Calu3 (cell line): ENCODE data around the gene MTNR1A. TPM values are rescaled to one million over a fixed set of nuclear protein-coding genes. Genes with fewer than 3 reads are reported as not detected.

Experiments used
- BruUV-seq: library from RNA; stranded (reverse); fragments of 400-500 nt; replicated peaks from 2 replicates; lab custom pipeline; 2021; lab: Mats Ljungman, UMichigan
- CTCF ChIA-PET: fragments of 300-600 bp; sonication (Branson Sonifier 250); formaldehyde crosslinking; loops from one replicate; lab custom pipeline; 2022; ENCODE audit warnings: antibody characterized with exemption; lab: Charles Lee
- DNase-seq: peaks from one replicate; pipeline ENCODE4 v3.0.0; 2022
- H3K27ac Mint-ChIP-seq: one replicate; pipeline ENCODE4 v1.8.0; 2022; ENCODE audit warnings: mixed read lengths; ENCODE audit not compliant: unreplicated experiment
- H3K27me3 Mint-ChIP-seq: one replicate; pipeline ENCODE4 v1.8.0; 2022; ENCODE audit warnings: mixed read lengths; ENCODE audit not compliant: unreplicated experiment
- H3K36me3 Mint-ChIP-seq: one replicate; pipeline ENCODE4 v1.8.0; 2022; ENCODE audit warnings: mild to moderate bottlenecking, moderate library complexity, mixed read lengths; ENCODE audit not compliant: insufficient read depth, unreplicated experiment
- H3K4me1 Mint-ChIP-seq: one replicate; pipeline ENCODE4 v1.8.0; 2022; ENCODE audit warnings: mild to moderate bottlenecking, low read depth, mixed read lengths; ENCODE audit not compliant: unreplicated experiment
- H3K4me3 Mint-ChIP-seq: one replicate; pipeline ENCODE4 v1.8.0; 2022; ENCODE audit warnings: mild to moderate bottlenecking, low read depth, moderate library complexity, mixed read lengths; ENCODE audit not compliant: unreplicated experiment
- H3K9me3 Mint-ChIP-seq: one replicate; pipeline ENCODE4 v1.8.0; 2022; ENCODE audit warnings: low read depth, mixed read lengths; ENCODE audit not compliant: unreplicated experiment
- intact Hi-C: fragments of 100-400 bp; cut with micrococcal nuclease; formaldehyde crosslinking; loops from one replicate; pipeline ENCODE4 v1.10.0; 2022; ENCODE audit not compliant: unreplicated experiment
- total RNA-seq: library from RNA; stranded (reverse); gene quantifications from 2 replicates; pipeline ENCODE4 v1.2.3, GENCODE V29; 2022
- TF ChIP-seq, protein P1 (sequence below): fragments of 200-600 bp; IDR thresholded peaks from one replicate; pipeline ENCODE4 v1.8.0; 2022; ENCODE audit warnings: antibody characterized with exemption; ENCODE audit not compliant: unreplicated experiment

Gene MTNR1A
- total RNA-seq, 1 experiment from 2014 or later, result 2.9 TPM

DNA sequence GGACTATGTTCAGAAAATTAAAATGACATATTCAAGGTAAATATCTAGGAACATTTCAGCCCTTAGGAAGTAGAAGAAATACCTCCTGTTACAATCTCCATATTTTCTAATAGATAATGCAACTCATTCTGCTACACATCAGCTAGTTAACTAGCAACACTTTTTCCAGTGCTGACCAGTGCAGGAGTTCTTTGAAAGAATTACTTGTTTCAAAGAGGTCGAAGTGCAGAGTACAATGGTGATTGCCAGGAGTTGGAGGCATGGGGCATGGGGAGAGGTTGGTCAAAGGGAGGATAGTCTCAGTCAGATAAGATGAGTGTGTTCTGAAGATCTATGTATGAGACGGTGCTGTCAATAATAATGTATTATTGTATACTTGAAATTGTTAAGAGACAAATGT, 53.1 kb downstream of the MTNR1A start:
- H3K9me3 Mint-ChIP-seq, result no peaks in the 10 kb centered on the region

DNA sequence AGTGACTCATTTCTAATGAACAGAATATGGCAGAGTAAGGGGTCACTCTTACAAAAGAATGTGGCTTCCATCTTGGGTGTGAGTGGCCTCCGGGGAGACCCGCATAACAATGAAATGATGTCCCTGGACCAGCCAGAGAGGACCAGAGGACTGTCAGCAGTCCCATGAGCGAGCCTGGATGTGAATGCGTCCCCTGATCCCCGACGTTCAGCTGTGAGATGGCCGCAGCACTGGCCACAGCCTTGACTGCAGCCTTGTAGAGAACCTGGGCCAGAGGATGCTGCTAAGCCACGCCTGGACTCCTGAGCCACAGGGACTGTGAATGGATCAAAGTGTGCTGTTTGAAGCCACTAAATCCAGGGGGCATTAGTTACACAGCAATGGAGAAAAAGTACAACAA, 53.8 kb downstream of the MTNR1A start:
- no peak for DNase-seq
- no peaks in the 10 kb centered on the region for H3K9me3 Mint-ChIP-seq
- TF ChIP-seq, protein P1, sequence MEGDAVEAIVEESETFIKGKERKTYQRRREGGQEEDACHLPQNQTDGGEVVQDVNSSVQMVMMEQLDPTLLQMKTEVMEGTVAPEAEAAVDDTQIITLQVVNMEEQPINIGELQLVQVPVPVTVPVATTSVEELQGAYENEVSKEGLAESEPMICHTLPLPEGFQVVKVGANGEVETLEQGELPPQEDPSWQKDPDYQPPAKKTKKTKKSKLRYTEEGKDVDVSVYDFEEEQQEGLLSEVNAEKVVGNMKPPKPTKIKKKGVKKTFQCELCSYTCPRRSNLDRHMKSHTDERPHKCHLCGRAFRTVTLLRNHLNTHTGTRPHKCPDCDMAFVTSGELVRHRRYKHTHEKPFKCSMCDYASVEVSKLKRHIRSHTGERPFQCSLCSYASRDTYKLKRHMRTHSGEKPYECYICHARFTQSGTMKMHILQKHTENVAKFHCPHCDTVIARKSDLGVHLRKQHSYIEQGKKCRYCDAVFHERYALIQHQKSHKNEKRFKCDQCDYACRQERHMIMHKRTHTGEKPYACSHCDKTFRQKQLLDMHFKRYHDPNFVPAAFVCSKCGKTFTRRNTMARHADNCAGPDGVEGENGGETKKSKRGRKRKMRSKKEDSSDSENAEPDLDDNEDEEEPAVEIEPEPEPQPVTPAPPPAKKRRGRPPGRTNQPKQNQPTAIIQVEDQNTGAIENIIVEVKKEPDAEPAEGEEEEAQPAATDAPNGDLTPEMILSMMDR, result no peak
- no peaks in the 10 kb centered on the region for H3K36me3 Mint-ChIP-seq
- no peaks in the 10 kb centered on the region for H3K4me1 Mint-ChIP-seq
- H3K27ac Mint-ChIP-seq, result no peak overlapping the region
- intact Hi-C loops, result no loop called here
- CTCF ChIA-PET, result no interaction called here
- H3K27me3 Mint-ChIP-seq, result peaks cover 6% of the 10 kb centered on the region
- H3K4me3 Mint-ChIP-seq, result no peak overlapping the region
- BruUV-seq, result no TSS peak

More for the DNA sequence above, 53.1 kb downstream of the MTNR1A start:
- CTCF ChIA-PET, result no interaction called here
- no peaks in the 10 kb centered on the region for H3K4me1 Mint-ChIP-seq
- BruUV-seq, result no TSS peak
- no peaks in the 10 kb centered on the region for H3K36me3 Mint-ChIP-seq
- no peak for DNase-seq
- peaks cover 12% of the 10 kb centered on the region for H3K27me3 Mint-ChIP-seq
- TF ChIP-seq, protein P1, result no peak
- H3K4me3 Mint-ChIP-seq, result no peak overlapping the region
- no peak overlapping the region for H3K27ac Mint-ChIP-seq
- intact Hi-C loops, result no loop called here

DNA sequence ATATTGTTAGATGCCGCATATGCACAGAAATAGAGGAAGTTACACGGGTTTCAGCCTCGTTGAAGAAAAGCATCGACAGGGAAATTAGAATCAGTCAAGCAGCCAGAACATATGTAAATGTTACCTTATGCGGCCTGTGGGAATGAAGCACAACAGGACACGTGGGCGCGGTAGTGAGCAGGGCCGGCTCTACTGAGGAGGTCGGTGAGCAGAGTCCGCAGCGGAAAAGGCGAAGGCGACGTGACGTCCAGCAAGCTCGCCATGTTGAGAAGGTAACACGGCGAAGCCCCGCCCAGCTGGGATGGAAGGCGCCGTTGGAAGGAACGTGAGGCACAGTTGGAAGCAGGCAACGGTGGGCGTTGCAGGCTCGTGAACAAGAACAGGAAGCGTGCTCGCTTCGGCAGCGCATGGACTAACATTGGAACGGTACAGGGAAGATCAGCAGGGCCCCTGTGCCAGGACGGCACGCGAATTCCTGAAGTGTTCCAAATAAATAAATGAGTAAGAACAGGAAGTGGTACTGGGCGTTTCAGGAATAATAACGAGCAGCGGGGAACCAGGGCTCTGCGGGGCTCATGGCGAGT, 54.6 kb downstream of the MTNR1A start:
- Mint-ChIP-seq H3K4me3 (no peak overlapping the region), H3K27me3 (no peaks in the 10 kb centered on the region), H3K4me1 (no peaks in the 10 kb centered on the region), H3K27ac (no peak overlapping the region), H3K36me3 (no peaks in the 10 kb centered on the region), H3K9me3 (peaks cover 3% of the 10 kb centered on the region)
- BruUV-seq, result no TSS peak
- no peak for DNase-seq
- intact Hi-C loops, result no loop called here
- TF ChIP-seq, protein P1, result no peak
- CTCF ChIA-PET, result no interaction called here

DNA sequence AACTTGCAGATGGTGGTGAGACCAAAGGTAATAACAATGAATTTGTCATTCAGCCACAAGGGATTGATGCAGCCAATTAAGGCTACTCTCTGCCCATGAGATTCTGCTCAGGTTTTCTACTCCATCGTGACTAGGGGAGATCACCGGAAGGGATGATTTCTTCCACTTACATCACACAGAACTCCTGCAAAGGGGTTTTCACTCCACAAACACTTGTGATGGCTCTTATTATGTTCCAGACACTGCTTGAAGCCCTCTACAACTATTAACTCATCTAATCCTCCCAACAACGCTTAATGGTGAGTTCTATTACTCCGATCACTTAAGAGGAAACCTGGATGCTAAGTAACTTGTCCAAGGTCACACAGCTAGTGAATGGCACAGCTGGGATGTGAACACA, 55.9 kb downstream of the MTNR1A start:
- TF ChIP-seq, protein P1, result no peak
- Mint-ChIP-seq H3K36me3 (no peaks in the 10 kb centered on the region), H3K4me1 (no peaks in the 10 kb centered on the region), H3K27me3 (no peaks in the 10 kb centered on the region), H3K4me3 (no peak overlapping the region), H3K27ac (no peak overlapping the region), H3K9me3 (peaks cover 4% of the 10 kb centered on the region)
- intact Hi-C loops, result no loop called here
- CTCF ChIA-PET, result no interaction called here
- DNase-seq, result no peak
- BruUV-seq, result no TSS peak
